Esophagus squamous epithelium (tissue), 4 donors: ENCODE data around the gene CLASRP.

Source experiments
- CTCF ChIP-seq, 6 experiments: fragments of 450-650 bp in 4 of 6; fragments of 200-600 bp in 2 of 6; sonication (generic) in 2 of 6; IDR thresholded peaks; one replicate each; pipeline ENCODE4 v1.5.1; 2016 to 2019; ENCODE audit warnings: antibody characterized with exemption in 6 of 6, mild to moderate bottlenecking in 4 of 6, moderate library complexity in 4 of 6
- POLR2A ChIP-seq, 4 donors: fragments of 450-650 bp; IDR thresholded peaks; one replicate each; pipeline ENCODE4 v1.6.1; 2017; ENCODE audit warnings: antibody characterized with exemption in 4 of 4, mild to moderate bottlenecking in 4 of 4, moderate library complexity in 3 of 4

DNA sequence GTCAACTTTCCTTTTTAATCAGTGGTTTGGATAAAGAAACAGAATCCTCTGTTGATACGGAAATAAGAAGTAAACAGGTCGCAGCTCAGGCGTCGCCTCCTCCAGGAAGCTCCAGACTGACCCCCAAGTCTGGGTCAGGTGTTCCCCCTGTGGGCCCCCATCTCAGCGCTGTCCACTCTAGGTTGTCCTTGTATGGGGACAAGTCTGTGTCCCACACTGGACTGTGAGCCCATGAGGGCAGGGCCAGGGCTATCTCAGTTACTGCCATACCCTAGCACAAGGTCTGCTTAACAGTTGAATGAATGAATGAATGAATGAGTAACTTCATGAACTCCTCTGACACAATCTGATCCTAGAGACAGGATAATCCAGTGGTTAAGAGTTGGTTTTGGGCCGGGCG, 7.5 kb downstream of the CLASRP start:
- TF ChIP-seq CTCF (IDR thresholded peaks at IDR 0.05) (no peak), POLR2A (IDR thresholded peaks at IDR 0.05) (no peak)
